LNCaP clone FGC (cell line): ENCODE measurements around the gene COPS4.

Experiments used
- DNase-seq: peaks from one replicate; pipeline ENCODE4 v3.0.0-alpha.2; 2011; ENCODE audit warnings: low read depth
- H3K4me3 ChIP-seq: 2 replicates; pipeline ENCODE4 v1.5.1; 2011; ENCODE audit warnings: mild to moderate bottlenecking, low read depth, low read length, control low read depth
- TF ChIP-seq, protein P1 (sequence below): IDR thresholded peaks from 2 replicates; pipeline ENCODE4 v1.5.1; 2012; ENCODE audit warnings: mild to moderate bottlenecking; ENCODE audit not compliant: control insufficient read depth, insufficient read depth; ENCODE audit errors: extremely low read depth

The COPS4 gene

DNA sequence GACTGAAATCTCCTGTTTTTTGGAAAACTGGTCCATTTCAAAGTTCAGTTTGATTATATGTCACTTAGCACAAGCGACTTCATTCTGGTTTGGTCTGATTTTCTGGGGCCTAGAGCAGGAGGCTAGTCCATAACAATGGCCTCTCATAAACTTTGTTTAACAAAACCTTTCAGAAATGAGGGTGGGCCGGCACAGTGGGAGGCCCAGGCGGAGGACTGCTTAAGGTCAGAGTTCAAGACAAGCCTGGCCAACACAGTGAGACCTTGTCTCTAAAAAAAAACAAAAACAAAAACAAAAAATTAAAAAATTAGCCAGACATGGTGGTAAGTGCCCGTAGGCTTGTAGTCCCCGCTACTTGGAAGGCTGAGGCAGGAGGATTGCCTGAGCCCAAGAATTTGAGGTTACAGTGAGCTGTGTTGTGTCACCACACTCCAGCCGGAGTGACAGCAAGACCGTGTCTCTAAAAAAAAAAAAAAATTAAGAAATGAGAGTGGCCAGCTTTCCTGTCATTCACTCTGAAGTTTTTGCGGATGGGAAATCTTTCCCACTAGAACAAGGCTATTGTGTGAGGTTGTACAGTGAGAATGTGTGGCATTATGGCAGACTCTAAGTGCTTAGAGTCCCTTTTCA lies 80.8 kb downstream of the COPS4 start:
- DNase-seq, result no peak
- TF ChIP-seq, protein P1, sequence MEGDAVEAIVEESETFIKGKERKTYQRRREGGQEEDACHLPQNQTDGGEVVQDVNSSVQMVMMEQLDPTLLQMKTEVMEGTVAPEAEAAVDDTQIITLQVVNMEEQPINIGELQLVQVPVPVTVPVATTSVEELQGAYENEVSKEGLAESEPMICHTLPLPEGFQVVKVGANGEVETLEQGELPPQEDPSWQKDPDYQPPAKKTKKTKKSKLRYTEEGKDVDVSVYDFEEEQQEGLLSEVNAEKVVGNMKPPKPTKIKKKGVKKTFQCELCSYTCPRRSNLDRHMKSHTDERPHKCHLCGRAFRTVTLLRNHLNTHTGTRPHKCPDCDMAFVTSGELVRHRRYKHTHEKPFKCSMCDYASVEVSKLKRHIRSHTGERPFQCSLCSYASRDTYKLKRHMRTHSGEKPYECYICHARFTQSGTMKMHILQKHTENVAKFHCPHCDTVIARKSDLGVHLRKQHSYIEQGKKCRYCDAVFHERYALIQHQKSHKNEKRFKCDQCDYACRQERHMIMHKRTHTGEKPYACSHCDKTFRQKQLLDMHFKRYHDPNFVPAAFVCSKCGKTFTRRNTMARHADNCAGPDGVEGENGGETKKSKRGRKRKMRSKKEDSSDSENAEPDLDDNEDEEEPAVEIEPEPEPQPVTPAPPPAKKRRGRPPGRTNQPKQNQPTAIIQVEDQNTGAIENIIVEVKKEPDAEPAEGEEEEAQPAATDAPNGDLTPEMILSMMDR, result no peak
- no peak overlapping the region for H3K4me3 ChIP-seq

DNA sequence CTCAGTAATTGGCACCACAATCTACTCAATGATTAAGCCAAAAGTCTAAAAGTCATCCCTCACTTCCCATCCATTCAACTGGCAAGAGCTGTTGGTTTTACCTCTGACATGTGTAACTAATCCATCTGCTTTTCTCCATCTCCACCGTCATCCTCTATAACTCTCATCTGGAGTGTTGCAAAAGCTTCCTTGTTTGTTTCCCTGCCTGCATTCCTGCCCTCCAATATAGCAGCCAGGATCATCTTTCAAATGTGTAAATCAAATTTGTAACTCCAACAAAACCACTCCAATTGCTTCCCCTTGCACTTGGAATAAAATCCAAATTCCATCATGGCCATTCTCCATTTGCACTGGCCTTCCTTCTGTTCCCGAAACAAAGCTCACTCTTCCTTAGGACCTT lies 83.9 kb downstream of the COPS4 start:
- H3K4me3 ChIP-seq, result no peak overlapping the region
- DNase-seq, result no peak
- TF ChIP-seq, protein P1, result no peak

DNA sequence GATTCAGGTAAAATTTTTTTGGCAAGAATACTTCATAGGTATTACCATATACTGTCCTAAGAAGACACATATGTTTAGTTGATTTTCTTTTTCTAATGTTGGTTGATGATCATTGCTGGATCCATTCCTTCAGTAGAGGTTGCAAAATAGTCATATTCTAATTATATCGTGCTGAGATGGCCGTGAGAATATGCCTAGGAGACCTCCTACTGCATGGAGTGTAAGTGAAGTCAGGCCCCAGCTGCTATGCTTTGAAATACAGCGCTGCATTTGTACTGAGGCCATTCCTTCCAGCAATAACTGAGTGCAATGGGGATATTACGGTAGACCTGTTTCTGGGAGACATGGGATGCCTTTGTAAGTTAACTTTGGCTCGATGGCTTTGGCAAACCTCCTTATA lies 86.3 kb downstream of the COPS4 start:
- TF ChIP-seq, protein P1, result no peak
- no peak overlapping the region for H3K4me3 ChIP-seq
- no peak for DNase-seq

DNA sequence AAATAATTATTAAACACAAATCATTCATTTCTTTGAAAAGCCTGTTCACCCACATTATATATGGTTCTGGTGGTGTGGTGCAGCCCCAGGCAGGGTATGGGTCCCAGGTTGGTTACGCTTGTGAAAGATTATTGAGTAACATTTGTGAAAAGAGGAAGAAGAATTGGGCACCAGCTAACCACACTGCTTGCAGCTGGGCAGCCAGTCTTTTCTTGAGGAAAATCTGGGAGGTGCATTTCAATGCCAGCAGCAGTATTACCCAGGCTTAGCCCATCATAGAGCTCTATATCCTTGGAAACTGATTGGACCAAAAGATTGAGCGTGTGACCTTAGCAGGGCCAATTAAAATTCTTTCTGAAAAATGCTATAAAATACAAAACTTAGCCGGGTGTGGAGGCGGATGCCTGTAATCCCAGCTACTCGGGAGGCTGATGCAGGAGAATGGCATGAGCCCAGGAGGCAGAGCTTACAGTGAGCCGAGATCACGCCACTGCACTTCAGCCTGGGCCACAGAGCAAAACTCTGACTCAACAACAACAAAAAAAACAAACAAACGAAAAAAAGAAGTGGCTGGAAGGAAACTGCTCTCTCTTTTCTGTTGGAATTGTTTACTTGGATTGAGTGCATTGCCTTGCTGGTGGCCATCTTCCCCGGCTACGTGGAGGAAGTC lies 89.3 kb downstream of the COPS4 start:
- DNase-seq, result no peak
- TF ChIP-seq, protein P1, result no peak
- H3K4me3 ChIP-seq, result no peak overlapping the region
